Activated naive CD4-positive, alpha-beta T cell treated with anti-CD3 and anti-CD28 coated beads, Interleukin-2, amount 10 ng/mL, durations not matched to agents 7 days and 5 days (primary cell): ENCODE data around the gene RIMS1.

Experiments used
- CTCF ChIA-PET: fragments of 350-600 bp; sonication (Branson Sonifier 250); formaldehyde crosslinking; loops from one replicate; lab custom pipeline; 2021; ENCODE audit warnings: antibody characterized with exemption; lab: Charles Lee
- DNase-seq: peaks from one replicate; pipeline ENCODE4 v3.0.0-alpha.2; 2020
- H3K27ac Mint-ChIP-seq: one replicate; pipeline ENCODE4 v1.8.0; 2021; ENCODE audit warnings: mild to moderate bottlenecking, moderate library complexity, mixed read lengths
- H3K27me3 Mint-ChIP-seq: one replicate; pipeline ENCODE4 v1.8.0; 2021; ENCODE audit warnings: mild to moderate bottlenecking, mixed read lengths
- H3K36me3 Mint-ChIP-seq: one replicate; pipeline ENCODE4 v1.8.0; 2021; ENCODE audit warnings: mixed read lengths
- H3K4me1 Mint-ChIP-seq: one replicate; pipeline ENCODE4 v1.8.0; 2021; ENCODE audit warnings: mixed read lengths
- H3K4me3 Mint-ChIP-seq: one replicate; pipeline ENCODE4 v1.8.0; 2021; ENCODE audit warnings: mild to moderate bottlenecking, moderate library complexity, mixed read lengths
- H3K9me3 Mint-ChIP-seq: one replicate; pipeline ENCODE4 v1.8.0; 2021; ENCODE audit warnings: mixed read lengths

RIMS1 gene

DNA sequence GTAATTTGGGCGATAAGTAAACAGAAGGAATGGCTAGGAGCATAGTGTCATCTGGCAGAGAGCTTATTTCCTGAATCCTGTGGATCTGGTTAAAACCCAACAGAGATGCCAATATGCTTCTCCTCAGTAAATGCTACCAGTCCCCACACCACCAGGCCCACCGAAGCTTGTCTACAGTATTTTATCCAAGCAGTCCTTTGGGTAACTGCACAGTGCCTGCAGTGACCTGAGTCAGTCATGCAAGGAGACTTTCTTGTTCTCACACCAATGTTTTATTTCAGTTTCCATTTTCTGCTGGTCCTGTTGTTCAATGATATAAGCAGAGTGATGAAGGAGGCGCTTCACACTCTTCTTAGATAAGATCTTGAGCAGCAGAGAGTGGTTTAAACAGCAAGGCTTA, 326.3 kb downstream of the RIMS1 start:
- no peaks in the 10 kb centered on the region for H3K4me1 Mint-ChIP-seq
- CTCF ChIA-PET = no interaction called here
- no peak for DNase-seq
- no peak overlapping the region for H3K4me3 Mint-ChIP-seq
- H3K27ac Mint-ChIP-seq = no peak overlapping the region
- H3K36me3 Mint-ChIP-seq = no peaks in the 10 kb centered on the region
- H3K9me3 Mint-ChIP-seq = no peaks in the 10 kb centered on the region
- H3K27me3 Mint-ChIP-seq = no peaks in the 10 kb centered on the region

DNA sequence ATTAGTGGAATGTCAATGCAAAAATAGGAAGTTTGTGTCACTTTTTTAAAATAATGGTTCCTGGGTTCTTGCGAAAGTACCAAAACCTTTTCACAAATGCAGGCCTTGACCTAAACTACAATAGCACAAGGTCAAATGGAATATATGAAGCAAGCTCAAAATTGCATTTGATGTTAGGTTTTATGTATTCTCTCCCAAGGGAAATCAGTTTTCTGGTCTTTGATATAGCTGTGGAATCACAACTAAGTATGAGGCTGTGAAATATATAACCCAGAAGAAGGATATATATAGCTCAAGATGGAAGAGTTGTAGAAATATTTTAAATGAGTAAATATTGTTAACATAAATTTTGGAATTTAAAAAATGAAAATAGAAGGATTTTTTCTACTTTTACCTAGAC, 327.3 kb downstream of the RIMS1 start:
- CTCF ChIA-PET = no interaction called here
- no peaks in the 10 kb centered on the region for H3K4me1 Mint-ChIP-seq
- H3K36me3 Mint-ChIP-seq = no peaks in the 10 kb centered on the region
- DNase-seq = no peak
- H3K4me3 Mint-ChIP-seq = no peak overlapping the region
- H3K27ac Mint-ChIP-seq = no peak overlapping the region
- H3K9me3 Mint-ChIP-seq = no peaks in the 10 kb centered on the region
- H3K27me3 Mint-ChIP-seq = no peaks in the 10 kb centered on the region

DNA sequence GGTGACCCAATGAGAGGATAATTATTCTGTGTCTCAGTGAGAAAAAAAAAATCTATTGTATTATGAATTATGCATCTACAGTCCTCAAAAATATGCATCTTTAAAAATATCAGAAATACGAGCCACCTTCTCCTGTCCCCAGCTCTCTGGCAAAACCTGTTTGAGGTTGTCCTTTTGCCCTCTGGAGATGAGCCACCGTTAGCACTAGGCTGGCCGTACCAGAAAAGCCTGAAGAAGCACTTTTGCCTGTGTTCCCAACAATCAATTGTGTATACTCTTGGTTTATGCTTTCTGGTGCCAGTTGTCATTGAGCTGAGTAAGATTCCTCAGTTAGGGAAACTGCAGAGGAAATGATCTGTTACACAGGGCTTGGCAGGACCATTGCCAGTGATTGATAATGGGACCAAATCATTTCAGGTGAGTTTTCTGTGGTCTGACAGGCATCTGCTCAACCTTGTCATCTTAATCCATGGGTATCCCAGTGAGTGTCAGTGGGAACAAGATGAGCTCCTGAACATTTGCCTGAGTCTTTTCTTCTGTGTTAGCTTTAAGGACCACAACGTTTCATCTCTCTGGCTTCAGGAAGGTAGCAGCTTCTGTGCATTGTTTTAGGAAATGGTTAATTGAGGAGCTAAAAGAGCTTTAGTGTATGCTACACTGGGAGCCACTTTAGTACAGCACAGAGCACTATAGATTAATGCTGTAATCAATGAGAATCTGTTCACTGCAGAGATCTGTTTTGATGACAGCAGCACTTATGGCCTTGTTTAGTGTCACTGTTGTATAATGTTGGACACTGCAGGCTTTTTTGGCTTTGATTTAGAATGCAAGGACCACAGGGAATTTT, 330.1 kb downstream of the RIMS1 start:
- no peaks in the 10 kb centered on the region for H3K9me3 Mint-ChIP-seq
- H3K27me3 Mint-ChIP-seq = no peaks in the 10 kb centered on the region
- no peaks in the 10 kb centered on the region for H3K4me1 Mint-ChIP-seq
- DNase-seq = no peak
- no peaks in the 10 kb centered on the region for H3K36me3 Mint-ChIP-seq
- H3K27ac Mint-ChIP-seq = no peak overlapping the region
- CTCF ChIA-PET = no interaction called here
- no peak overlapping the region for H3K4me3 Mint-ChIP-seq

GRCh38 chr6:72217626-72218025, 331.3 kb downstream of the RIMS1 start:
- DNase-seq = no peak
- CTCF ChIA-PET = interaction anchor here (0.6 kb wide), 1 partner anchor 1022 kb away, joined by 3 read pairs; no protein-coding TSS in a partner anchor
- H3K27ac Mint-ChIP-seq = no peak overlapping the region
- H3K36me3 Mint-ChIP-seq = no peaks in the 10 kb centered on the region
- no peaks in the 10 kb centered on the region for H3K4me1 Mint-ChIP-seq
- H3K9me3 Mint-ChIP-seq = no peaks in the 10 kb centered on the region
- H3K4me3 Mint-ChIP-seq = no peak overlapping the region
- no peaks in the 10 kb centered on the region for H3K27me3 Mint-ChIP-seq

GRCh38 chr6:72218125-72218524, 331.8 kb downstream of the RIMS1 start:
- no peaks in the 10 kb centered on the region for H3K27me3 Mint-ChIP-seq
- CTCF ChIA-PET = no interaction called here
- no peak for DNase-seq

GRCh38 chr6:72219536-72219935, 333.2 kb downstream of the RIMS1 start:
- H3K36me3 Mint-ChIP-seq = no peaks in the 10 kb centered on the region
- H3K27ac Mint-ChIP-seq = no peak overlapping the region
- no peak overlapping the region for H3K4me3 Mint-ChIP-seq
- H3K27me3 Mint-ChIP-seq = no peaks in the 10 kb centered on the region
- H3K9me3 Mint-ChIP-seq = no peaks in the 10 kb centered on the region
- H3K4me1 Mint-ChIP-seq = no peaks in the 10 kb centered on the region
- CTCF ChIA-PET = interaction anchor here (0.7 kb wide), 1 partner anchor 49 kb away, joined by 3 read pairs; no protein-coding TSS in a partner anchor
- DNase-seq = no peak

More at GRCh38 chr6:72218125-72218524, 331.8 kb downstream of the RIMS1 start:
- Mint-ChIP-seq H3K36me3 (no peaks in the 10 kb centered on the region), H3K4me3 (no peak overlapping the region), H3K9me3 (no peaks in the 10 kb centered on the region), H3K4me1 (no peaks in the 10 kb centered on the region), H3K27ac (no peak overlapping the region)

GRCh38 chr6:72238021-72238420, 351.7 kb downstream of the RIMS1 start:
- Mint-ChIP-seq H3K27ac (no peak overlapping the region), H3K9me3 (no peaks in the 10 kb centered on the region), H3K4me3 (no peak overlapping the region), H3K27me3 (no peaks in the 10 kb centered on the region), H3K4me1 (no peaks in the 10 kb centered on the region), H3K36me3 (no peaks in the 10 kb centered on the region)
- DNase-seq = no peak
- CTCF ChIA-PET = no interaction called here

DNA sequence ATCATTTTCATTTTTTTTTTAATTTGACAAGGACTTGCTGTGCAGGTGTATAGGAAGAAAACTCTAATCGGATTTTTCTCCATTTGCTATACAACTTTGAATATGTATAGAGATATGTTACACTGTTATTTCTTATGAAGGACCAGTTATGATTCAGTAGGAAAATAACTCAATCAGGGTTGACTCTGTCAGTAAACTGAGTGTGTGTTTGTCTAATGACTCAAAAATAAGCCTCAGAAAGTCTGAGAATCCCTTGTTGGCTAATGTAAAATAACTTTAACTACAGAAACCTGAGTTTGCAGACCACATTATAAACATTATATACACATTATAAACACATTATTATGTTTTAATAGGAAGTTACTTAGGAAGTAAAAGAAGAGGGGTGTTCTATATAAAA, 352.6 kb downstream of the RIMS1 start:
- H3K36me3 Mint-ChIP-seq = no peaks in the 10 kb centered on the region
- no peaks in the 10 kb centered on the region for H3K27me3 Mint-ChIP-seq
- no peak for DNase-seq
- CTCF ChIA-PET = no interaction called here
- H3K4me3 Mint-ChIP-seq = no peak overlapping the region
- H3K9me3 Mint-ChIP-seq = no peaks in the 10 kb centered on the region
- H3K4me1 Mint-ChIP-seq = no peaks in the 10 kb centered on the region
- no peak overlapping the region for H3K27ac Mint-ChIP-seq

DNA sequence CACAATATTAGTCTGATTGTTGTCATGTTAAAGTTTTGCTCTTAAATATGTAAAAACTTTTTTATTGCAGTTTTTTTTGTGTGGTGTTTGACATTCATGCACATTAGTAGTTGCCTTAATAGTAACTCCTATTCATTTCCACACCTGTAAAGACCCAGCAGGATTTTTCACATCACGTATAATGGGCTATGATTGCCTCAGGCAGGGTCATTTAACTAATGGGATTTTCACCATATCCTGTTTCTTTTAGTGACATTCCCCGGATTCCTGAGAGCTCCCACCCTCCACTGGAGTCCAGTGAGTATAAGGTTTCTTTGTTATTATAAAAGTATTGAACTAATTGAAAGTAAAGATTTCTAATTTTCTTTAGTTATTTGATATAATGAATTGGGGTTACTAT, 359.2 kb downstream of the RIMS1 start:
- H3K9me3 Mint-ChIP-seq = no peaks in the 10 kb centered on the region
- DNase-seq = no peak
- H3K4me3 Mint-ChIP-seq = no peak overlapping the region
- H3K4me1 Mint-ChIP-seq = no peaks in the 10 kb centered on the region
- H3K27me3 Mint-ChIP-seq = no peaks in the 10 kb centered on the region
- CTCF ChIA-PET = no interaction called here
- no peaks in the 10 kb centered on the region for H3K36me3 Mint-ChIP-seq
- H3K27ac Mint-ChIP-seq = no peak overlapping the region

DNA sequence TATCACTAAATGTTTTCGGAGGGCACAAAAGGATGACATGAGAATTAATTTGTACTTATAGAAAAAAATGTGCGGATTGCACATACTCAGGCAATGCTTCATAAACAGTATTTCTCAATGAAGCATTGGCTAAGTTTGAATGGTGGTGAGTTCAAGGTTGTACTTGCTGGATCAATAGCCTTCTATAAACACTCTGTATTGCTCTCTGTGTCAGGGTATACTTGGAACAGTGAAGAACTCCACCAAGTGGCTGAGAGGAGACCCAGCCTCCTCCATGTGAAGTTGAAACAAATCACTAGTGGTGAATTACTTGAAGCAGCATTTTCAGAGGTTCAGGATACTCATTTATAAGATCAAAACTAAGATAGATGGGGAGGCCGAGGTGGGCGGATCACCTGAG, 360.6 kb downstream of the RIMS1 start:
- Mint-ChIP-seq H3K4me1 (no peaks in the 10 kb centered on the region), H3K9me3 (no peaks in the 10 kb centered on the region), H3K27ac (no peak overlapping the region), H3K36me3 (no peaks in the 10 kb centered on the region), H3K27me3 (no peaks in the 10 kb centered on the region), H3K4me3 (no peak overlapping the region)
- DNase-seq = no peak
- CTCF ChIA-PET = no interaction called here

DNA sequence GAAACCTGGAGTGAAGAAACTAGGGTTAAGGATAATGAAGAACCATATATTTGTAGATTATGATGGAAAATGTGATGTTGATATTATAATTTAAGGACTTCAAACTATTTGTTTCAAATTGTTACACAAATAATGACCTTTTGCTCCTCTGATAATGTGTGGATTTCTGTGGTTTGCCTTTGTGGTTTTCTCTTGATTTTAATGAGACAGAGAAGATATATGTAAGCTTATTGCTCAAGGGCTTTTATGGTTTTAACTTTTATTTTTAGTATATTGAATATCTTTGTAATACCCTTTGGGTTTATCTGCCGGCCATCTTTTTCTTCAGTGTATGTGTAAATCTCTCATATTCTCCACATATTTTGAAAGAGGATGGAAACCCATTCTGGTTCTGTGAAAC, 362.3 kb downstream of the RIMS1 start:
- CTCF ChIA-PET = no interaction called here
- Mint-ChIP-seq H3K4me1 (no peaks in the 10 kb centered on the region), H3K27ac (no peak overlapping the region), H3K36me3 (no peaks in the 10 kb centered on the region), H3K27me3 (no peaks in the 10 kb centered on the region), H3K4me3 (no peak overlapping the region), H3K9me3 (no peaks in the 10 kb centered on the region)
- DNase-seq = no peak

DNA sequence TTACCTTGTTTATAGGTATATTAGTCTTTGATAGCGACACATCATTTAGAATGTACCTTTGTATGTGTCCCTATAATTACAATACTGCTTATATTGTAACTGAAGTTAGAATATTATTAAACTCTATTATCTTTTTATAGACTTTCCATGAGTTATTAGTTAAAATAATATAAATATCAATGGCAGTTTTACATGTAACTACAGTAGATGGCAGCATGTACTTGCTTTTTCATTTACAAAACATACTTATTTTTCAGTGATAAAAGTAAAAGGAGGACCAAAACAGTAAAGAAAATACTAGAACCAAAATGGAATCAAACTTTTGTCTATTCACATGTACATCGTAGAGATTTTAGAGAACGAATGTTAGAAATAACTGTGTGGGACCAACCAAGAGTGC, 364.3 kb downstream of the RIMS1 start:
- H3K4me1 Mint-ChIP-seq = no peaks in the 10 kb centered on the region
- DNase-seq = no peak
- no peak overlapping the region for H3K4me3 Mint-ChIP-seq
- H3K36me3 Mint-ChIP-seq = no peaks in the 10 kb centered on the region
- CTCF ChIA-PET = no interaction called here
- H3K27me3 Mint-ChIP-seq = no peaks in the 10 kb centered on the region
- H3K27ac Mint-ChIP-seq = no peak overlapping the region
- H3K9me3 Mint-ChIP-seq = no peaks in the 10 kb centered on the region

GRCh38 chr6:72260489-72260888, 374.1 kb downstream of the RIMS1 start:
- DNase-seq = no peak
- no peaks in the 10 kb centered on the region for H3K27me3 Mint-ChIP-seq
- no peak overlapping the region for H3K4me3 Mint-ChIP-seq
- H3K9me3 Mint-ChIP-seq = no peaks in the 10 kb centered on the region
- H3K36me3 Mint-ChIP-seq = no peaks in the 10 kb centered on the region
- CTCF ChIA-PET = no interaction called here
- no peak overlapping the region for H3K27ac Mint-ChIP-seq
- H3K4me1 Mint-ChIP-seq = no peaks in the 10 kb centered on the region

- no peak overlapping the region for H3K4me3 Mint-ChIP-seq
- no peaks in the 10 kb centered on the region for H3K36me3 Mint-ChIP-seq
- H3K9me3 Mint-ChIP-seq = no peaks in the 10 kb centered on the region
- H3K27me3 Mint-ChIP-seq = no peaks in the 10 kb centered on the region
- no peak for DNase-seq
- H3K27ac Mint-ChIP-seq = no peak overlapping the region
- H3K4me1 Mint-ChIP-seq = no peaks in the 10 kb centered on the region
- CTCF ChIA-PET = no interaction called here
Measured at GRCh38 chr6:72261554-72261953, 375.2 kb downstream of the RIMS1 start.

GRCh38 chr6:72262254-72262653, 375.9 kb downstream of the RIMS1 start:
- Mint-ChIP-seq H3K9me3 (no peaks in the 10 kb centered on the region), H3K27ac (no peak overlapping the region), H3K27me3 (no peaks in the 10 kb centered on the region), H3K36me3 (no peaks in the 10 kb centered on the region), H3K4me1 (no peaks in the 10 kb centered on the region), H3K4me3 (no peak overlapping the region)
- CTCF ChIA-PET = no interaction called here
- no peak for DNase-seq
